Kidney (tissue), 14 donors: ENCODE results near the gene NLRP1. TPM values are rescaled to one million over a fixed set of nuclear protein-coding genes. Genes with fewer than 3 reads are reported as not detected.

ENCODE experiments used
- DNase-seq, 5 donors: peaks; one replicate each; pipeline ENCODE4 v3.0.0-alpha.2; 2013 to 2020
- FAIRE-seq: peaks from 2 replicates; lab custom pipeline; 2012; peaks lifted over from hg19 to GRCh38; lab: Jason Lieb, UNC
- H3K27ac ChIP-seq, 2 donors: one replicate each; pipeline ENCODE4 v1.7.0; 2013; ENCODE audit warnings: low read depth in 2 of 2, low read length in 2 of 2, inconsistent platforms in 1 of 2
- H3K27me3 ChIP-seq: one replicate; pipeline ENCODE4 v1.7.1; 2013; ENCODE audit warnings: low read length, inconsistent platforms; ENCODE audit not compliant: control insufficient read depth, insufficient read depth
- H3K36me3 ChIP-seq, 3 donors: one replicate each; pipeline versions ENCODE4 v1.7.0 to v1.7.1; 2013; ENCODE audit warnings: low read length in 3 of 3, control low read depth in 1 of 3, inconsistent platforms in 1 of 3; ENCODE audit not compliant: insufficient read depth in 3 of 3, control insufficient read depth in 2 of 3
- H3K4me1 ChIP-seq, 3 donors: one replicate each; pipeline versions ENCODE4 v1.7.0 to v1.7.1; 2013; ENCODE audit warnings: low read length in 3 of 3, inconsistent platforms in 1 of 3, low read depth in 1 of 3; ENCODE audit not compliant: control insufficient read depth in 2 of 3, insufficient read depth in 2 of 3
- H3K4me3 ChIP-seq, 3 donors: one replicate each; pipeline versions ENCODE4 v1.7.0 to v1.8.1; 2013; ENCODE audit warnings: low read length in 3 of 3, control low read depth in 1 of 3, inconsistent platforms in 1 of 3
- H3K9ac ChIP-seq, 3 donors: one replicate each; pipeline versions ENCODE4 v1.7.0 to v1.7.1; 2013; ENCODE audit warnings: low read length in 3 of 3, control low read depth in 1 of 3, inconsistent platforms in 1 of 3
- H3K9me3 ChIP-seq, 3 donors: one replicate each; pipeline versions ENCODE4 v1.7.0 to v1.7.1; 2013; ENCODE audit warnings: low read length in 3 of 3, control low read depth in 1 of 3, inconsistent platforms in 1 of 3; ENCODE audit not compliant: control insufficient read depth in 2 of 3, insufficient read depth in 1 of 3
- intact Hi-C: fragments of 100-400 bp; cut with DNase I; formaldehyde crosslinking; loops from one replicate; pipeline ENCODE4 v1.11.1; 2022
- polyA plus RNA-seq: library from polyadenylated mRNA; stranded (reverse); fragments of 350-450 nt; fragmentation: Illumina TruSeq; extraction: RNeasy Lipid Tissue Mini Kit (QIAGEN cat#74804); gene quantifications from one replicate; pipeline ENCODE4 v1.2.3, GENCODE V29; 2014; ENCODE audit warnings: low read depth, low replicate concordance; ENCODE audit not compliant: insufficient read depth
- total RNA-seq: library from RNA; stranded (reverse); fragmentation: NEBNext Ultra II Directional; extraction: Animal tissue kit (Norgen Biotek cat#: 25700); gene quantifications from one replicate; pipeline ENCODE4 v1.2.1, GENCODE V29; 2021
- TF ChIP-seq, protein P1 (sequence below): IDR thresholded peaks from 3 replicates; pipeline ENCODE4 v1.5.1; 2012; ENCODE audit warnings: mild to moderate bottlenecking, moderate library complexity, borderline replicate concordance; ENCODE audit not compliant: insufficient read depth; ENCODE audit errors: extremely low read depth
- donor health status: control.
- donor health status: control.
- donor health status: control.
- donor health status: control.
- donor health status: control.
- donor health status: DM: yes; HTN: yes; CAD: no.
- donor health status: Normal renal cell carcinoma (clear cell type).

Gene NLRP1
- total and polyA plus RNA-seq, 2 donors from 2014 or later, result 11.4 to 19.6 TPM

DNA sequence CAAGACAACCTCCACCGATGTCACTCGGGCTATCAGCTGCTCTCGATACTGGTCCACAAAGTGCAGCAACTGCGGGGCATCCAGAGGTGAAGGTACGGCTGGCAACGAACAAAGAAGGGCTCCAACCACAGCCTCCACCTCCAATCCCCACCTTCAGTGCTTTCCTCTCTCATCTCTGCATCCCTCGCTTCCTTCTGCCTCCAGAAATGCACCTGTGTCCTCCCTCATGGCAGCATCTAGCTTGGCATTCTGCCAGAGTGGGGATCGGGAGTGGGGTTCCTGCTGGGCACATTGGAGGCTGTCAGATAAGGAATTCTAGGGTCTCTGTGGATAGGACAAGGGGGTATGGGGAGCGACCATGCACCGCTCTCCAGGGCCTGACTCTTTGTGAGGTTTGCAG is 69.3 kb downstream of the NLRP1 start:
- Histone ChIP-seq H3K27ac (no peak overlapping the region), H3K4me3 (no peak overlapping the region), H3K27me3 (no peaks in the 10 kb centered on the region), H3K4me1 (no peaks in the 10 kb centered on the region), H3K36me3 (no peaks in the 10 kb centered on the region), H3K9me3 (no peaks in the 10 kb centered on the region), H3K9ac (no peak overlapping the region)
- intact Hi-C loops, result no loop called here
- no peak for FAIRE-seq
- no peak for DNase-seq
- TF ChIP-seq, protein P1, sequence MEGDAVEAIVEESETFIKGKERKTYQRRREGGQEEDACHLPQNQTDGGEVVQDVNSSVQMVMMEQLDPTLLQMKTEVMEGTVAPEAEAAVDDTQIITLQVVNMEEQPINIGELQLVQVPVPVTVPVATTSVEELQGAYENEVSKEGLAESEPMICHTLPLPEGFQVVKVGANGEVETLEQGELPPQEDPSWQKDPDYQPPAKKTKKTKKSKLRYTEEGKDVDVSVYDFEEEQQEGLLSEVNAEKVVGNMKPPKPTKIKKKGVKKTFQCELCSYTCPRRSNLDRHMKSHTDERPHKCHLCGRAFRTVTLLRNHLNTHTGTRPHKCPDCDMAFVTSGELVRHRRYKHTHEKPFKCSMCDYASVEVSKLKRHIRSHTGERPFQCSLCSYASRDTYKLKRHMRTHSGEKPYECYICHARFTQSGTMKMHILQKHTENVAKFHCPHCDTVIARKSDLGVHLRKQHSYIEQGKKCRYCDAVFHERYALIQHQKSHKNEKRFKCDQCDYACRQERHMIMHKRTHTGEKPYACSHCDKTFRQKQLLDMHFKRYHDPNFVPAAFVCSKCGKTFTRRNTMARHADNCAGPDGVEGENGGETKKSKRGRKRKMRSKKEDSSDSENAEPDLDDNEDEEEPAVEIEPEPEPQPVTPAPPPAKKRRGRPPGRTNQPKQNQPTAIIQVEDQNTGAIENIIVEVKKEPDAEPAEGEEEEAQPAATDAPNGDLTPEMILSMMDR, result no peak

DNA sequence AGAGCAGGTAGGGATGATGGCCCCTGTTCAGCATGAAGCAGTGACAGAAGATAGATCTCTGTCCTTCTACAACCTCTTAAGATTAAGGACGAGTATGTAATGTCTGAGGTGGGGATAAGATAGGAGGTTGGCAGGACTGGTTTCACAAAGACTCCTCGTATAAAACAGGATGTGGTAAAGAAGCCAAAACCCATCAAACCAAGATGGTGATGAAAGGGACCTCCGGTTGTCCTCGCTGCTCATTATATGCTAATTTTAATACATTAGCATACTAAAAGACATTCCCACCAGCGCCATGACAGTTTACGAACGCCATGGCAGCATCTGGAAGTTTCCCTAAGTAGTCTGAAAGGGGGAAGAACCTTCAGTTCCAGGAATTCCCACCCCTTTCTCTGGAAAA is 70.7 kb downstream of the NLRP1 start:
- Histone ChIP-seq H3K27me3 (no peaks in the 10 kb centered on the region), H3K36me3 (no peaks in the 10 kb centered on the region), H3K4me3 (no peak overlapping the region), H3K27ac (no peak overlapping the region), H3K9ac (no peak overlapping the region), H3K9me3 (no peaks in the 10 kb centered on the region), H3K4me1 (no peaks in the 10 kb centered on the region)
- FAIRE-seq (no peak), DNase-seq (no peak)
- intact Hi-C loops, result no loop called here
- TF ChIP-seq, protein P1, result no peak

DNA sequence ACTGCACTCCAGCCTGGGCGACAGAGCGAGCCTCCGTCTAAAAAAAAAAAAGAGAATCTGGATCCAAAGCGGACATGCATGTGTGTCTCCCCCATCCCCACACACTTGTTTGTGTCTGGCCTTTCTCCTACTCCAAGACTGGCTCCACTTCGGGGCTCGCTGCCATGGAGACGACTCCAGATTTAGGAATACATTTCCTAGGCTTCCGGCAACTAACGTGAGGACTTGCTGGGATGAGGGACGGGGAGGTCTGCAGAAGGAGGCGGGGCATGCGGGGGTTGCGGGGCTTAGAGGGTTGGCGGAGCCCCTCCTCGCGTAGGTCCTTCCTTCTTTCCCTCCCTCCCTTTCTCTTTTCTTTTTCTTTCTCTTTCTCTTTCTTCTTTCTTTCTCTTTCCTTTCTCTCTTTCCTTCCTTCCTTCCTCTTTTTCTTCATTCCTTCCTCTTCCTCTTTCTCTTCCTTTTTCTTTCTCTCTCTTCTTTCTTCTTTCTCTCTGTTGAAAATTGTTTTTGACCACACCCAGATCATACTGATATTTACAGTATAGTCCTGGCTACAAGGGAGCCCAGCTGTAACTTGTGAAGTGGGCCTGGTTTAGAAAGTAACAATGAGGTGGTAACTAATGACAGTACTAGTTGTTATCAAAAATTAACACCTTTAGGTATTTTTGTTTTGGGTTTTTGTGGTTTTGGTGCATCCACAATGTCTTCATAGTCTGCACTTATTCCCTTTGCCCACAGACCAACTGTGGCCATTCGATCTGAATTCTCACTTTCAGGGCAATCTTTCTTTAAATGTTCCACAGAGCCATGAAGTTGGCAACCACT is 72.7 kb downstream of the NLRP1 start:
- Histone ChIP-seq H3K27ac (no peak overlapping the region), H3K4me3 (no peak overlapping the region), H3K4me1 (no peaks in the 10 kb centered on the region), H3K9ac (no peak overlapping the region), H3K27me3 (no peaks in the 10 kb centered on the region), H3K36me3 (no peaks in the 10 kb centered on the region), H3K9me3 (no peaks in the 10 kb centered on the region)
- intact Hi-C loops, result no loop called here
- DNase-seq (peak in 2 of 5 donors; percentile 33 to 94), FAIRE-seq (no peak)
- TF ChIP-seq, protein P1, result no peak
